ENCODE results near the gene TENM3.

GRCh38 chr4:182778222-182778982, 535.2 kb downstream of the TENM3 start:
- no peak for TF ChIP-seq MAX (IDR thresholded peaks at IDR 0.05; ENCODE audit: low read depth)
- no peak for TF ChIP-seq CTCF (IDR thresholded peaks at IDR 0.05)
- TF ChIP-seq PBX3 (IDR thresholded peaks at IDR 0.05): no peak
- no peak for TF ChIP-seq USF1 (IDR thresholded peaks at IDR 0.05; ENCODE audit: borderline replicate concordance, low read depth)
- TF ChIP-seq NRF1 (IDR thresholded peaks at IDR 0.05; ENCODE audit: low read depth, low read length): no peak
- no peak for TF ChIP-seq POLR2AphosphoS5 (IDR thresholded peaks at IDR 0.05; ENCODE audit: low read depth, low read length)
- TF ChIP-seq SMC3 (IDR thresholded peaks at IDR 0.05; ENCODE audit: low read depth, low read length): no peak
